HCT116 (cell line): ENCODE data around the gene PRKRIP1.

Source experiments
- CTCF ChIP-seq, 3 experiments: fragments of 200-600 bp in 1 of 3; sonication (generic) in 1 of 3; IDR thresholded peaks in 2 of 3; conservative IDR thresholded peaks in 1 of 3; 2 replicates each; pipeline ENCODE4 v1.5.1; 2012 to 2017; ENCODE audit warnings: low read depth in 2 of 3, low read length in 2 of 3, antibody characterized with exemption in 1 of 3, borderline replicate concordance in 1 of 3, control low read depth in 1 of 3, mild to moderate bottlenecking in 1 of 3, mixed read lengths in 1 of 3, mixed run types in 1 of 3, moderate library complexity in 1 of 3; ENCODE audit not compliant: insufficient read depth in 1 of 3
- EZH2 ChIP-seq: fragments of 200-600 bp; sonication (generic); IDR thresholded peaks from 2 replicates; pipeline ENCODE4 v1.6.1; 2017; ENCODE audit warnings: antibody characterized with exemption, mixed run types

- no peak for TF ChIP-seq CTCF (IDR thresholded peaks at IDR 0.05 in 2 of 3, conservative IDR thresholded peaks at IDR 0.05 in 1 of 3; ENCODE audit: borderline replicate concordance in 1 of 3, insufficient read depth in 1 of 3, low read depth in 2 of 3, low read length in 2 of 3)
- TF ChIP-seq EZH2, result no peak
Measured at GRCh38 chr7:102424129-102424551, 28.0 kb downstream of the PRKRIP1 start.
